GM23338 (cell line): ENCODE results near the gene ADAT1. TPM values are rescaled to one million over a fixed set of nuclear protein-coding genes. Genes with fewer than 3 reads are reported as not detected.

ENCODE experiments used
- ATAC-seq: fragments of 200-7000 bp; cut with Tn5 transposase; 3 replicates; pipeline ENCODE4 v1.9.1; 2020
- DNase-seq: peaks from one replicate; pipeline ENCODE4 v3.0.0-alpha.2; 2015; ENCODE audit warnings: low spot score
- H2AFZ ChIP-seq: fragments of 200-600 bp; sonication (generic); 2 replicates; pipeline ENCODE4 v1.8.0; 2016; ENCODE audit warnings: antibody characterized with exemption, mild to moderate bottlenecking, moderate library complexity
- H3F3A ChIP-seq: fragments of 200-600 bp; sonication (generic); replicated peaks from 2 replicates; pipeline ENCODE4 v1.8.0; 2017; ENCODE audit warnings: antibody characterized with exemption, mixed run types, low read depth
- H3K27ac ChIP-seq: fragments of 200-600 bp; sonication (generic); 2 replicates; pipeline ENCODE4 v1.6.1; 2016; ENCODE audit warnings: low read depth
- H3K27me3 ChIP-seq: fragments of 200-600 bp; sonication (generic); 2 replicates; pipeline ENCODE4 v1.8.0; 2016; ENCODE audit warnings: mild to moderate bottlenecking, mixed run types, moderate library complexity; ENCODE audit not compliant: insufficient read depth
- H3K36me3 ChIP-seq: fragments of 200-600 bp; sonication (generic); 2 replicates; pipeline ENCODE4 v1.8.0; 2016; ENCODE audit warnings: mild to moderate bottlenecking; ENCODE audit not compliant: insufficient read depth
- H3K4me1 ChIP-seq: fragments of 200-600 bp; sonication (generic); 2 replicates; pipeline ENCODE4 v1.8.0; 2016; ENCODE audit warnings: mild to moderate bottlenecking, moderate library complexity; ENCODE audit not compliant: insufficient read depth
- H3K4me2 ChIP-seq: fragments of 200-600 bp; sonication (generic); 2 replicates; pipeline ENCODE4 v1.7.1; 2017; ENCODE audit warnings: mixed run types
- H3K4me3 ChIP-seq: fragments of 200-600 bp; sonication (generic); 2 replicates; pipeline ENCODE4 v1.6.1; 2016; ENCODE audit warnings: mixed run types
- H3K79me2 ChIP-seq: fragments of 200-600 bp; sonication (generic); replicated peaks from 2 replicates; pipeline ENCODE4 v1.8.0; 2017; ENCODE audit warnings: mild to moderate bottlenecking; ENCODE audit not compliant: insufficient read depth
- H3K9me2 ChIP-seq: fragments of 200-600 bp; sonication (generic); 2 replicates; pipeline ENCODE4 v1.8.0; 2017; ENCODE audit not compliant: insufficient read depth
- H4K20me1 ChIP-seq: fragments of 200-600 bp; sonication (generic); replicated peaks from 2 replicates; pipeline ENCODE4 v1.8.0; 2017; ENCODE audit warnings: mild to moderate bottlenecking; ENCODE audit not compliant: insufficient read depth
- H3K27ac Mint-ChIP-seq: 2 replicates; pipeline ENCODE4 v1.8.0; 2020; ENCODE audit warnings: inconsistent platforms, mild to moderate bottlenecking, moderate library complexity, mixed read lengths
- H3K27me3 Mint-ChIP-seq: 3 replicates; pipeline ENCODE4 v1.8.0; 2022; ENCODE audit warnings: low read depth, mild to moderate bottlenecking, moderate library complexity, mixed read lengths, inconsistent platforms; ENCODE audit not compliant: insufficient read depth, poor library complexity
- H3K36me3 Mint-ChIP-seq: 3 replicates; pipeline ENCODE4 v1.8.0; 2021; ENCODE audit warnings: low read depth, mild to moderate bottlenecking, inconsistent platforms, moderate library complexity, mixed read lengths
- H3K4me1 Mint-ChIP-seq: 3 replicates; pipeline ENCODE4 v1.8.0; 2020; ENCODE audit warnings: mild to moderate bottlenecking, inconsistent platforms, mixed read lengths
- H3K4me3 Mint-ChIP-seq: 3 replicates; pipeline ENCODE4 v1.8.0; 2021; ENCODE audit warnings: moderate library complexity, mild to moderate bottlenecking, inconsistent platforms, mixed read lengths
- H3K9me3 Mint-ChIP-seq: 3 replicates; pipeline ENCODE4 v1.8.0; 2020; ENCODE audit warnings: moderate library complexity, mild to moderate bottlenecking, inconsistent platforms, mixed read lengths
- CREB1 ChIP-seq: fragments of 250-450 bp; sonication (Bioruptor Pico); IDR thresholded peaks from 2 replicates; pipeline ENCODE4 v1.5.0; 2020; ENCODE audit warnings: low read depth, mild to moderate bottlenecking, moderate library complexity
- CTCF ChIP-seq, 2 experiments: fragments of 200-600 bp in 1 of 2; sonication (generic) in 1 of 2; conservative IDR thresholded peaks; 2 replicates each; pipeline versions ENCODE4 v1.5.1 to v1.6.1; 2016 to 2017; ENCODE audit warnings: antibody characterized with exemption in 2 of 2, low read depth in 2 of 2, mild to moderate bottlenecking in 2 of 2, moderate library complexity in 1 of 2
- ETS1 ChIP-seq: IDR thresholded peaks from 2 replicates; pipeline ENCODE4 v1.6.1; 2016; ENCODE audit warnings: antibody characterized with exemption
- EZH2 ChIP-seq: fragments of 200-600 bp; sonication (generic); IDR thresholded peaks from one replicate; pipeline ENCODE4 v1.8.0; 2017; ENCODE audit warnings: antibody characterized with exemption, mild to moderate bottlenecking, low read depth; ENCODE audit not compliant: unreplicated experiment
- EZH2phosphoT487 ChIP-seq: fragments of 200-600 bp; sonication (generic); IDR thresholded peaks from one replicate; pipeline ENCODE4 v1.8.1; 2018; ENCODE audit warnings: antibody characterized with exemption; ENCODE audit not compliant: unreplicated experiment
- JUNB ChIP-seq: IDR thresholded peaks from one replicate; pipeline ENCODE4 v1.6.1; 2016; ENCODE audit warnings: antibody characterized with exemption; ENCODE audit not compliant: unreplicated experiment
- NANOG ChIP-seq: IDR thresholded peaks from 2 replicates; pipeline ENCODE4 v1.6.1; 2016; ENCODE audit warnings: antibody characterized with exemption, borderline replicate concordance
- POLR2AphosphoS5 ChIP-seq: IDR thresholded peaks from 2 replicates; pipeline ENCODE4 v1.6.1; 2016; ENCODE audit warnings: antibody characterized with exemption, low read depth
- REST ChIP-seq: IDR thresholded peaks from one replicate; pipeline ENCODE4 v1.6.1; 2018; ENCODE audit warnings: antibody characterized with exemption; ENCODE audit not compliant: unreplicated experiment
- STAT1 ChIP-seq: IDR thresholded peaks from one replicate; pipeline ENCODE4 v1.6.1; 2016; ENCODE audit warnings: antibody characterized with exemption; ENCODE audit not compliant: unreplicated experiment
- ZNF114 ChIP-seq: fragments of 250-450 bp; sonication (Bioruptor Pico); IDR thresholded peaks from 2 replicates; pipeline ENCODE4 v1.5.0; 2020; ENCODE audit warnings: mild to moderate bottlenecking, moderate library complexity
- ZNF331 ChIP-seq: fragments of 250-450 bp; sonication (Bioruptor Pico); IDR thresholded peaks from 2 replicates; pipeline ENCODE4 v1.5.0; 2020; ENCODE audit warnings: low read depth, mild to moderate bottlenecking, moderate library complexity
- polyA plus RNA-seq: library from polyadenylated mRNA; unstranded; fragments of >200 nt; fragmentation: Nextera tagmentation; extraction: Ambion mirVana; gene quantifications from 2 replicates; pipeline ENCODE4 v1.2.1, GENCODE V29; 2016
- total RNA-seq: library from RNA; depleted of rRNA; stranded (reverse); fragments of >200 nt; shearing (Covaris generic); gene quantifications from 2 replicates; pipeline ENCODE4 v1.2.3, GENCODE V29; 2014

Gene ADAT1
- total and polyA plus RNA-seq, 2 experiments from 2014 or later = 17.4 to 53.6 TPM

- H3K27me3 Mint-ChIP-seq = no peaks in the 10 kb centered on the region
- Histone ChIP-seq H2AFZ (no peak overlapping the region), H3K4me1 (no peaks in the 10 kb centered on the region), H3K27me3 (no peaks in the 10 kb centered on the region), H3F3A (no peaks in the 10 kb centered on the region), H3K9me2 (no peaks in the 10 kb centered on the region), H4K20me1 (no peaks in the 10 kb centered on the region; the same call in none of the 2 replicates), H3K79me2 (no peaks in the 10 kb centered on the region), H3K4me3 (no peak overlapping the region), H3K4me2 (no peak overlapping the region), H3K36me3 (peaks cover 39% of the 10 kb centered on the region), H3K27ac (no peak overlapping the region)
- no peaks in the 10 kb centered on the region for H3K4me1 Mint-ChIP-seq
- no peak overlapping the region for H3K27ac Mint-ChIP-seq
- DNase-seq = no peak
- TF ChIP-seq NANOG (no peak), EZH2 (no peak), CTCF (conservative IDR thresholded peaks at IDR 0.05; ENCODE audit: low read depth in 2 of 2) (no peak), POLR2AphosphoS5 (no peak), STAT1 (no peak), EZH2phosphoT487 (no peak), ZNF114 (no peak), JUNB (no peak), ZNF331 (no peak), ETS1 (no peak)
- no peak for ATAC-seq
- peaks cover 8% of the 10 kb centered on the region for H3K9me3 Mint-ChIP-seq
- peaks cover 74% of the 10 kb centered on the region for H3K36me3 Mint-ChIP-seq
- no peak overlapping the region for H3K4me3 Mint-ChIP-seq
Measured at GRCh38 chr16:75603241-75603640, 19.8 kb downstream of the ADAT1 start.

GRCh38 chr16:75599452-75600277 lies 23.4 kb downstream of the ADAT1 start:
- Mint-ChIP-seq H3K9me3 (peaks cover 15% of the 10 kb centered on the region), H3K27me3 (peaks cover 5% of the 10 kb centered on the region), H3K4me1 (peaks cover 7% of the 10 kb centered on the region), H3K27ac (no peak overlapping the region), H3K4me3 (no peak overlapping the region), H3K36me3 (peaks cover 75% of the 10 kb centered on the region)
- no peak overlapping the region for H2AFZ ChIP-seq
- DNase-seq (no peak), ATAC-seq (no peak)
- H3K27ac ChIP-seq = no peak overlapping the region
- H3K4me2 ChIP-seq = no peak overlapping the region
- H3F3A ChIP-seq = no peaks in the 10 kb centered on the region
- H3K79me2 ChIP-seq = no peaks in the 10 kb centered on the region
- H4K20me1 ChIP-seq = no peaks in the 10 kb centered on the region
- H3K36me3 ChIP-seq = peaks cover 28% of the 10 kb centered on the region
- no peak overlapping the region for H3K4me3 ChIP-seq
- H3K27me3 ChIP-seq = no peaks in the 10 kb centered on the region
- H3K9me2 ChIP-seq = no peaks in the 10 kb centered on the region
- peaks cover 7% of the 10 kb centered on the region for H3K4me1 ChIP-seq
- TF ChIP-seq CTCF (conservative IDR thresholded peaks at IDR 0.05; ENCODE audit: low read depth in 2 of 2) (no peak), REST (no peak), JUNB (no peak), STAT1 (no peak), EZH2phosphoT487 (no peak), POLR2AphosphoS5 (no peak), NANOG (no peak), ETS1 (no peak), EZH2 (no peak), ZNF114 (no peak), CREB1 (no peak)
